Stimulated activated CD4-positive, alpha-beta T cell treated with anti-CD3 and anti-CD28 coated beads, Interleukin-1b, Interleukin-23, amount 100 ng/mL, for 24 hours (primary cell): ENCODE measurements around the gene PLB1.

Experiments
- DNase-seq, 4 experiments: peaks; one replicate each; pipeline ENCODE4 v3.0.0-alpha.2; 2020; ENCODE audit warnings: low read depth in 4 of 4, low spot score in 1 of 4

PLB1 gene, protein sequence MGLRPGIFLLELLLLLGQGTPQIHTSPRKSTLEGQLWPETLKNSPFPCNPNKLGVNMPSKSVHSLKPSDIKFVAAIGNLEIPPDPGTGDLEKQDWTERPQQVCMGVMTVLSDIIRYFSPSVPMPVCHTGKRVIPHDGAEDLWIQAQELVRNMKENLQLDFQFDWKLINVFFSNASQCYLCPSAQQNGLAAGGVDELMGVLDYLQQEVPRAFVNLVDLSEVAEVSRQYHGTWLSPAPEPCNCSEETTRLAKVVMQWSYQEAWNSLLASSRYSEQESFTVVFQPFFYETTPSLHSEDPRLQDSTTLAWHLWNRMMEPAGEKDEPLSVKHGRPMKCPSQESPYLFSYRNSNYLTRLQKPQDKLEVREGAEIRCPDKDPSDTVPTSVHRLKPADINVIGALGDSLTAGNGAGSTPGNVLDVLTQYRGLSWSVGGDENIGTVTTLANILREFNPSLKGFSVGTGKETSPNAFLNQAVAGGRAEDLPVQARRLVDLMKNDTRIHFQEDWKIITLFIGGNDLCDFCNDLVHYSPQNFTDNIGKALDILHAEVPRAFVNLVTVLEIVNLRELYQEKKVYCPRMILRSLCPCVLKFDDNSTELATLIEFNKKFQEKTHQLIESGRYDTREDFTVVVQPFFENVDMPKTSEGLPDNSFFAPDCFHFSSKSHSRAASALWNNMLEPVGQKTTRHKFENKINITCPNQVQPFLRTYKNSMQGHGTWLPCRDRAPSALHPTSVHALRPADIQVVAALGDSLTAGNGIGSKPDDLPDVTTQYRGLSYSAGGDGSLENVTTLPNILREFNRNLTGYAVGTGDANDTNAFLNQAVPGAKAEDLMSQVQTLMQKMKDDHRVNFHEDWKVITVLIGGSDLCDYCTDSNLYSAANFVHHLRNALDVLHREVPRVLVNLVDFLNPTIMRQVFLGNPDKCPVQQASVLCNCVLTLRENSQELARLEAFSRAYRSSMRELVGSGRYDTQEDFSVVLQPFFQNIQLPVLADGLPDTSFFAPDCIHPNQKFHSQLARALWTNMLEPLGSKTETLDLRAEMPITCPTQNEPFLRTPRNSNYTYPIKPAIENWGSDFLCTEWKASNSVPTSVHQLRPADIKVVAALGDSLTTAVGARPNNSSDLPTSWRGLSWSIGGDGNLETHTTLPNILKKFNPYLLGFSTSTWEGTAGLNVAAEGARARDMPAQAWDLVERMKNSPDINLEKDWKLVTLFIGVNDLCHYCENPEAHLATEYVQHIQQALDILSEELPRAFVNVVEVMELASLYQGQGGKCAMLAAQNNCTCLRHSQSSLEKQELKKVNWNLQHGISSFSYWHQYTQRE (N-terminal part only)

DNA sequence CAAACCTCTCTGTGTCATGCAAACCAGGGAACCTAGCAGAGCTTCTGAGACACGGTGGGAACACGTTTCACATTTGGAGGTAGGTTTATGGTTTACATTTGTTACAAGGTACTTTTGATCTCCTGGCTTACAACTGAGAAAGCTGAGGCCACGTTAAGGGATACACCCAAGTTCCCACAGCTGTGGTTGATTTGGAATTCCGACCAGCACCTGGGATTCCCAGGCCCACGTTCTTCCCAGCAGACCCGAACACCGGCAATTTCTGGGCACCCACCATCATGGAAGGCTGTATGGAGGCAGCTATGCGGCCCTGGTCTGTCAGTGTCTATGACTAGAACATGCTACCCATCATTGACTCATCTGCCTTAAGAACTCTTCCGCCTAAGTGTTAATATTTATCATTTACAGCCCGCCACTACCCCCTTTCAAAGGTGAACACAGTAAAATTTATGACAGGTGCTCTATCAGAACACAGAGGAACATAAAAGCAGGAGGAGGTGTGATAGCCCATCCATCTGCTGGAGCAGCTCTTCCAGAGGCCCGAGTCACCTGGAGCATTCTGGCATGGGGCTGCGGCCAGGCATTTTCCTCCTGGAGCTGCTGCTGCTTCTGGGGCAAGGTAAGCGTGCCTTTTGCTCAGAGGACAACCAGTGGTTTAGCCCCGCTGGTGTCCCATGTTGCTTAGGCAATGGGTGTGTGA lies at the start of gene PLB1:
PLB1 (plus strand) TSS at position 510 of the 700 bp plus-strand sequence; CDS start at position 565, 55 bp downstream.
- no peak for DNase-seq

DNA sequence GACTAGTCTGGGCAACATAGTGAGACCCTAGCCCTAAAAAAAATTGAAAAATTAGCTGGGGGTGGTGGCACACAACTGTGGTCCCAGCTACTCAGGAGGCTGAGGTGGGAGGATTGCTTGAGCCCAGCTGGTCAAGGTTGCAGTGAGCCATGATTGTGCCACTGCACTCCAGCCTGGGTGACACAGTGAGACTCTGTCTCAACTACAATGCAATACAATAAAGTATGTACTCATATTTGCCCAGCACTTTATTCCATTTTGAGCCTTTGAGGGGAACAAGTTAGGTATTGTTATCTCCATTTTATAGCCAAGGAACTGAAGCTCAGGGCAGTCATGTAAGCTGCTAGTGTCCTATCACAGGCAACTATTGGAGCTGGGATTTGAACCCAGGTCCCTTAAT lies 49.3 kb upstream of the PLB1 start:
- no peak for DNase-seq

DNA sequence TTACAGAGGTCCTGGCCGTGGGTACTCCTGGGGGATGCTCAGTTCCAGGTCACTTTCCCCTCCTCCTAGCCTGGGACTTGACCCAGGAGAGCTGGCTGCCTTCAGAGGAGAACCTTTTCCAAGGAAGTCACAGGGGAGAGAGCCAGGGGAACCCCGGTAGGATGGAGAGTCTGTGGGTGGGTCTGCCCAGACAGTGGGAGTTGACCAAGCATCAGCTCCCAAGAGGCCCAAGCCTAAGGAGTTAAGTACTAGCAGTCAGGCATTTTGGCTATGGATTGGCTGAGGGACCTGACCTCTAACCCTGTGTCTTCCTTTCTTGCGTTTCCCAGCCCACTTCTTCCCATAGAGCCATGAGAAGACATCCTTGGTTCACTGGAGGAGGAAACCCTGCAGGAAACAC lies 48.8 kb upstream of the PLB1 start:
- no peak for DNase-seq

DNA sequence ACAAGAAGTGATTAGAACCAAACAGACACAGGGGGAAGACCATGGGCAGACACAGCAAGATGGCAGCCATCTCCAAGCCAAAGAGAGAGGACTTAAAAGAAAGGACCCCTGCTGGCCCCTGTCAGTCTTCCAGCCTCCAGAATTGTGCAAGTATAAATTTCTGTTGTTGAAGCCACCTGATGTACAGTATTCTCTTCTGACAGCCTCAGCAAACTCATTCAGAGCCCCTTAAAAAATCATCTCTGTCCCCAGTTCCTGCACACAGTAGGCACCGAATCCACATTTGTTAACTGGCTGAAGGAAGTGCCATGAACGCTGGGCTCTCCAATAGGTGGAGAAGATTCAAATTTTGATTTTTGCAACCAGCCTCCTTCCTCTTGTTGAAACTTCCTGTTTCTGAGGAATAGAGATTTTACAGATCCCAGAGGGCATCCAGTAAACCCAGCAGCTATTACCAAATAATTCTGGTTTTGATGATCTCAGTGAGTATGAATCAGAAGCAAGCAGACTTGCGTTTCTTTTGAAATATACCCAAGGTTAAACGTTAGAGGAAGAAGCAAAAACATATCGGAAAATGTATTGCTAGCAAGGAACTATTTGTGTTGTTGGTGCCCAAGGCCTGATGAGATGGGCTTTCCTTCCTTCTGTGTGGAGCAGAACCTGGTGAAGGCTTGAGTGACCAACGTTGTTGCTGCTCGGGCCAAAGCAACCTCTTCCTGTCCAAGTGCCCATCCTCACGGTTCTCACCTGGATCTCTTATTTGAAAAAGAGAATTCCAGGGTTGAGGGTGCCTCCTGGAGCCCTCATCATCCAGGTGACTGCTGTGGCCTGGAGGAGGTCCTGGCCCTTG lies 47.7 kb upstream of the PLB1 start:
- no peak for DNase-seq

DNA sequence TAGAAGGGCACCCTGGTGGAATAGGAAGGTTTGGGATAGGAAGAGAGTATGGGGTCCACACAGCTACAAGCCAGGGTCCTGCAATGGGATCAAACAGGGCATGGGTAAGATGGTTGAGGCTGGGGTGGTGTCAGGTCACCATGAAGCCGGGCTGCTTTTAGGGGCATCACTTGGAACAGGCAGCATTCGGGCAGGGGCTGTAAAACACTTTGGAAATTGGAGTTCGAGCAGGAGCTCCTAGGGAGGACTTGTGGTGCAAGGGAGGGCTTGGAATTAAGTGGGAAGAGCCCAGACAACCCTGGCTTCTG lies 47.1 kb upstream of the PLB1 start:
- no peak for DNase-seq

DNA sequence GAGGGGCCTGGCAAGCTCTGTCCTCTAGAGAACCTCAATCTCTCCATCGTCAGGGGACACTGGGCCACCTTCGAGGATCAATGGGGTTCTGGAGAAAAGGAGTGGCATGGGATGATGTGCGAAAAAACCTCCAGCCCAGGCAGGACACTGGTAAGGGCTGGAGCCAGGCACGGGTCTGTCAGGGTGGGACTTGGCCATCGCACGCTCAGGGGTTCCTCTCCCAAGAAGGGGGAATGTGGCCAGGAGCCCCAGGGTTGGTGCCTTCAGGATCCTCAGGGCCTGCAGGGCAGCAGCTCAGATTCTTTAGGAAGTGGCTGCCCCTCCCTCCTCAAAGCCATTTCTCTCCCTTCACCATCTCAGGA lies 46.8 kb upstream of the PLB1 start:
- no peak for DNase-seq

DNA sequence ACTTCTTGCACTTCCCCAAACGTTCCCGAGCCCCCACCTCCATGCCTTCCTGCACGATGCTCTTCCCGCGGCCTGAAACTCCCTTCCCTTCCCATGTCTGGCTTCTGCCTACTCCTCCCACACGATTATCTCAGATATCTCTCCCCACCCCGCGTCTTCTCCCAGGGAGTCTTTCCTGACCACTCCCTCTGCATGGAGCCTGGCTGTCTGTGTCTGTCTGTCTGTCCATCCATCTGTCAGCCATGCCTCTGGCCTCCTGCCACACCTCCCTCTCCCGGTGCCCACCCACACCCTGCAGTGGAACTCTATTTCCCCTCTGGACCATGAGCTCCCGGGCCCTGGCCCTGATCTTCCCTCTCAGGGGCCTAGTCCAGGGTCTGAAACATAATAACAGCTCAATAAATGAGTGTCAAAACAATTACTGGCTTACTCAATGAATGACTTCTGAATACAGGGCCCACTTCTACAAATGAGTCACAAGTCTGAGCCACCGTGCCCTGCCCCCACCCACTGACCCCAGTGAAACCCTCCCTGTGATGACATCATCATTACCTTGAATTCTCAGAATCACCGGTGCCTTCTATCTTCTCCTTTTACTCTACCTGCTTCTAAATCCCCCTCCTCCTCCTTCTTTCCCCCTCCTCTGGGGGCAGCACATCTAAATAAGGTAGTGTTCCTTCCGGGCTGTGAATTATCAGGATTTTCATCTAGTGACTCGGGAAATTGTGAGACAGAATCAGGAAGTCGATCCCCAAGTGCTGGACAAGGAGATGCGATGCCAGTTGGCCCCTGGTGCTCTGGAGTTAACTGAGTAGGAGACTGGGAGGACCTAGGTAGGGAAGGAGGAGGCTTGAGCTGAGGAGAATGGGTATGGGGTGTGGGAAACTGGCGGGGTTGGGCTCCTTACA lies 46.1 kb upstream of the PLB1 start:
- DNase-seq: peak; percentile 52 to 92 (median 74)

DNA sequence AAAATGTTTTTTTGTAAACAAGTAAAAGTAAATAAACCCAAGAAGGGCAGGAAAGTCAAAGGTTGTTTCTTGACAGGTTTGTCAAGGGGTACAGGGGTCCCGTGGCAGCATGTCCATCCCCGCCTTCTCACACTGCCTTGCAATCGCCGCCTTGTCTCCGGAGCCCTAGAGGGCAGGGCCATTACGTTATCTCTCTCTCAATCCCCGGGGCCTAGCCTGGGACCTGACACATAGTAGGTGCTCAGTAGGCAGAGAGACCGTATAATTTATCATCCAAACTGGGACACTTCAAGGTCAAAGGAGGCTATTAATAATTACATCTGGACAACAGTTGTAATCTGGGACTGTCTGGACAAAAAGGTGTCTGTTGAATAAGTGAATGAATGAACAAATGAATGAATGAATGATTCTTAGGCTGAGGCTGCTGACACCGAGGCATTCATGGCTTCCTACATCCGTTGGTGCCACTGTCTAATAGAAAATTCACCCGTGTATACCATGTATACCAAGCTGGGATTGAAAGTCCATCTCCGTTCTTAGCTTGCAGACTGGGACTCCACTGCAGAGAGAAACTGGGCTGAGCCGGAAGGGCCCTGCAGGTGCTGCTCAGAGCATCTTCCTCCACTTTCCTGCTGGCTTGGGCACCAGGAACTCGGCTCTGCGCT lies 44.8 kb upstream of the PLB1 start:
- DNase-seq: no peak

DNA sequence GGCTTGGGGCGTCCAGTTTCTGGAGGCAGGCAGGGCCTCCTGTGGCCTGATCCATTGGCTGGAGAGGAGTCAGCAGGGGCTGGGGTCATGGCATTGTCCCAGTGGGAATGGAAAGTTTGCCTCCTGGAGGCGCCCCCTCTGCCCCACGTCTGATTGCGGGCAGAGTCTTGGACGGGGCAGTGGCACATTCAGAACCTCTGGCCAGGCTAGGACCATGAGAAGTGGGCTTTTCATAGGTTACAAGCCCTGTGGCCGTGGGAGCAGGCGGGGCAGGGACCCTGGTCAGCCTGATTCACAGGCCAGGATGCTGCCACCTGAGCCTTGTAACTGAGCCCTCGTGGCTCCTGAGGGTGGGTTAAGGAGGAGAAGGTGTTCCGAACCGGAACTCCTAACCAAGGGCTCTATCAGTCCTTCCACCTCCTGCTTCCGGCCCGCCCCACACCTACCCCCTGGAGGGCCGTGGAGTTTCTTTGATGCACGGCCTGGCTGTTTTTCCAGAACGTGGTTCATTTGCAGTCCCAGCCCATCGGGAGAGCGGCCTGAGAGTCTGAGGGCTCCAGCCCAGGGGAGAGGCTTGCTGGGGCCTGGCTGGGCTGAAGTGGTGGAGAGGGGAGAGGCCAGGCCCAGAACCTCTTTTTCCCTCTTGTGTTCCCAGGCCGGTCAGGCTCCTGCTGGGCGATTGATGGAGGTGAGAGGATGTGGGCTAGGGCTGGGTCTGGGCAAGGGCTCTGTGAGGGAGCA lies 43.9 kb upstream of the PLB1 start:
- no peak for DNase-seq

DNA sequence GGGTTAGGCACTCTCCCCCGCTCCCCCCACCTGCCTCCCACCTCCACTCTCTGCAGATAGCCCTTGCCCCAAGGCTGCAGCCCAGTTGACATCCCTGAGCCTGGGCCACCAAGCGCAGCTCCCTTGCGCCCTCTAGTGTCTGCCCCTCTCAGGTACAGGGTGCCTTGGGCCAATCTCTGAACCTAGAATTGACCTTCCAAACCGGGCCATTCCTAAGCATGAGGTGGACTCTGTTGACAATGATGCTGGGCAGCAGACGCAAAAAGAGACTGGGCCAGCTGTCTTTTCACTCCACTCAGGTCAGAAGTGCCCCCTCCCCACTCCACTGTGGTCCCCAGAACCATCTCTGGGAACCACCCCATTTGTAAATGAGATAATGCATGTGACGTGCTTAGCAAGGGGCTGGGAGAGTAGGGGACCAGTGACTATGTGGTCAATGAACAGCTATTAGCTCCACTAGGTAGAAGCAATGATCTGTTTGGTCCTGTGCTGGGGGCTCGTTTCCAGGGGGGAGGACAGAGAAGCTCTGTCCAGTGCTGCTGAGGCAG lies 43.3 kb upstream of the PLB1 start:
- DNase-seq: peak; percentile 74 to 80 (median 76)

DNA sequence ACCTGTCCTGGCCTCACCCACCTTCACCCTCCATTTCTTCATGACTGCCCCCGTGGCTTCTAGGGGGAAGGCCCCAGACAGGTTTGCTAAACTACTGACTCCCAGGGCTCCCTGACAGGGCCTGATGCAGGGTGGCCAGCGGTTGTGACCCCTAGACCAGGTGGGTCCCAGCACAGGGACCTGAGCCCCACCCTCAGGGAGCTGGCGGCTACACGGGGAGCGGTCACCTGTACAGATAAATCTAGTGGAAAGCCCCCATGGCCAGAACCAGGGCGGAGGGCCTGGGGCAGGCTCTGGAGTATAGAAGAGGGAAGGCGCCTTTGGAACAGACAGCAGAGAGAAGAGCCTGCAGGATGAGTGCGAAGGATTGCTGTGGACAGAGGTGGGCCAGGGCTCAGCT lies 42.5 kb upstream of the PLB1 start:
- no peak for DNase-seq

DNA sequence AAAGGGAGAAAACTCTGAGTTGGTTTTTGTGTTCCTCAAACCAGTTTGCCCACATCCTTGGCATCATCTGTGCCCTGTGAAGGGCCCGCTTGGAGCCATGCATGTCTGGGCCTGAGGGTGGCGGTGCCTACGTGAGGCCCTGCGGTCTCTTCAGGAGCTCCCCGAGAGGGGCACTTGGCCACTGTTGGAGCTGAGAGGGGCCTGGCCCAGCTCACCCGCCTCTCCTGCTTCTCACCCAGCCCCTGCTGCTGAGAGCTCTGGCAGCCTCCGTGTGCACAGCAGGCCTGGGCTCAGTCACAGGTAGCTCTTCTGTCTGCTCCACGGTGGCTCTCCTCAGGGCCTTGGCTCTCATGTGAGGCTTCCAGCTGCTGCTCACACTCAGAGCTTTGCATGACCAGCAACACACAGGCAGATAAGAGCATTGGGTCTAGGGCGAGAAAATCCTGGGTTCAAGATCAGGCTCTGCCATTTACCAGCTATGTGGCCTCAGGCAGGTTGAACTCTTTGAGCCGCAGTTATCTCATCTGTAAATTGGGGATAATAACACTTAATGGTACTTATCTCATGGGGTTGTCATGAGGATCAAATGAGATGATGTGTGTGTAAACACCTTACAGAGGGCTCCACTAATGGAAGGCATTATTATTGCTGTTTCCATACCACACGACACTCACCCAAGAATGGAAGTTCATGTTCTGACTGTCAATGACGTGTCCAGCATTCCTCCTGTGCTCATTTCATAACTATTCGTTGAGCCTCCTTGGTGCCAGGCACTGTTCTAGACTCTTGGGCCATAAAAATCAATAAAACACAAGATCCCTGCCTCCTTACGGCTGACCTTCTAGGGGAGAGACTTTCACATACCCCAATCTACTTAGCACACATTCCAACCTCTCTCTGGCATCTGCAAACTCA lies 41.6 kb upstream of the PLB1 start:
- no peak for DNase-seq

DNA sequence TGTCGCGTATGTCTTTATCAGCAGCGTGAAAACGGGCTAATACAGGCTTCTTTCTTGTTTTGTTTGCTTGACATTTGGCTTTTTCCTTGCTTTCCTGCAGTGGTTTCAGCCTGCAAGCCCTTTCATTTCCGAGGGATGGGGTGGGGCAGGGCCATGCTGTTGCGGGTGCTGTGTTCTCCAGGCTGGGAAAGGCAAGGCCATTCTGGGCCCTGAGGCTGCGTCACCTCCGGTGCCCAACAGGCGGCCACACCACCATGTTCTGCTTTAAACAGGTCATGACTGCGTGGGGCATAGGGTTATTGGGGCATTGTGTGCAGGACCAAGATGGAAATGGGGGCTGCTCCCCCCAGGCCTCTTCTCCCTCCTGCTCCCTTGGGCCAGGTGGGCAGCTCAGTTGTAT lies 38.6 kb upstream of the PLB1 start:
- DNase-seq: no peak

DNA sequence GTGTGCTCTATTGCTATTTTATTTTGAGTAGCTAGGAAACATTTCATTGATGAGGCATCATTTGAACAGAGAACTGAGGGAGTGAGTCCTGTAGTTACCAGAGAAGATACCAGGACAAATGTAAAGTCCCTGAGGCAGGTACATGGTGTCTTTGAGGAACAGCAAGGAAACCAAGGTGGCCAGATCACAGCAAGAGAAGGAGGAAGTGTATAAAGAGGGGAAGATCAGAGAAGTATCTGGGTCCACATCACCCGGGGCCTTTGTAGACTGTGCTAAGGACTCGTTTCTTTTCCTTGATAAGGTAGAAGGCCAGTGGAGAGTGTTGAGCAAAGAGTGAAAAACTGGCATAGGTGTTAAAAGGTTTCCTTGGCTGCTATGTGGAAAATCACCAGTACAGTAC lies 34.8 kb upstream of the PLB1 start:
- no peak for DNase-seq

DNA sequence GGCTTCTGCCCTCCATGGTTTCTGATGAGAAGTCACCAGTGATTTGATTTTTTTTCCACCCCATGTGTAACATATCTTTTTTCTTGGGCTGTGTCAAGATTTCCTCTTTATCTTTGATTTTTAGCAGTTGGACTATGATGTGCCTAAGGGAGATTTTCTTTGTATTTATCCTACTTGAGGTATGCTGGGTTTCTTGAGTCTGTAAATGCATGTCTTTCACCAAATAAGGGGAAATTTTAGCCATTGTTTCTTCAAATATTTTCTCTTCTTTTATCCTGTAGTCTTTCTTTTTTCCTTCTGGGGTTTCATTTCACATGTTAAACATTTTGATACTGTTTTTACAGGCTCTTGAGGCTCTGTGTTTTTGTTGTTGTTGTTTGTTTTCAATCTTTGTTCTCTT lies 33.7 kb upstream of the PLB1 start:
- no peak for DNase-seq

DNA sequence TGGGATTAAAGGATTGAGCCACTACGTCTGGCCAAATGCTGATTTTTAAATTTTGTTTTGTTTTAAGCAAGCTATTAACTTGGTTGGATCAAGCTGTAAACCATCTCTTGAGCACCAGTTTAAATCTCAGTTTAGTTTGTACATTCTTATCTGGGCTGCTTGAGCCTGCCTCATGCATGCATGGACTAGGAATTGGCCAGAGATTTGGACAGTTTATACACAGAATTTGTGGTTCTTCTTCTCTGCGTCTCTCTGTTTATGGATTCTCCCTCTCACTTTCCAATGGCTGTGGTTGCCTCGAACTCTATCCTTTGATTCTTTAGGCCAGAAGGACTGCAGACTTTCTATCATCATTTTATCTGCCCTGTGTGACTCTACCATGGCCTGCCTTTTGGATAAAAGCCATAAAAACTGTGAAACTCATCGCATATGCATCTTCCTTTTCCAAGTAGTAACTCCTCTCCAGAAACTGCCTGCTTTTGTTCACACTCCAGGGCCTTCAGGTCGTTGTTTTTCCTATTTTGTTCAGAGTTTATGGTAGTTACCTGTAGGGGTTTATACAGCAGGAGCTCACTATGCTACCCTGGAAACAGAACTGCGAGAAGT lies 32.5 kb upstream of the PLB1 start:
- no peak for DNase-seq
